Measurements from ENCODE around the gene GPR162. TPM values are rescaled to one million over a fixed set of nuclear protein-coding genes. Genes with fewer than 3 reads are reported as not detected.

Gene GPR162
- total RNA-seq, 3 donors from 2014 or later (not counting 1 experiment from before 2014, with no cell fraction given): 0.39 to 2.1 (median 0.68) TPM

DNA sequence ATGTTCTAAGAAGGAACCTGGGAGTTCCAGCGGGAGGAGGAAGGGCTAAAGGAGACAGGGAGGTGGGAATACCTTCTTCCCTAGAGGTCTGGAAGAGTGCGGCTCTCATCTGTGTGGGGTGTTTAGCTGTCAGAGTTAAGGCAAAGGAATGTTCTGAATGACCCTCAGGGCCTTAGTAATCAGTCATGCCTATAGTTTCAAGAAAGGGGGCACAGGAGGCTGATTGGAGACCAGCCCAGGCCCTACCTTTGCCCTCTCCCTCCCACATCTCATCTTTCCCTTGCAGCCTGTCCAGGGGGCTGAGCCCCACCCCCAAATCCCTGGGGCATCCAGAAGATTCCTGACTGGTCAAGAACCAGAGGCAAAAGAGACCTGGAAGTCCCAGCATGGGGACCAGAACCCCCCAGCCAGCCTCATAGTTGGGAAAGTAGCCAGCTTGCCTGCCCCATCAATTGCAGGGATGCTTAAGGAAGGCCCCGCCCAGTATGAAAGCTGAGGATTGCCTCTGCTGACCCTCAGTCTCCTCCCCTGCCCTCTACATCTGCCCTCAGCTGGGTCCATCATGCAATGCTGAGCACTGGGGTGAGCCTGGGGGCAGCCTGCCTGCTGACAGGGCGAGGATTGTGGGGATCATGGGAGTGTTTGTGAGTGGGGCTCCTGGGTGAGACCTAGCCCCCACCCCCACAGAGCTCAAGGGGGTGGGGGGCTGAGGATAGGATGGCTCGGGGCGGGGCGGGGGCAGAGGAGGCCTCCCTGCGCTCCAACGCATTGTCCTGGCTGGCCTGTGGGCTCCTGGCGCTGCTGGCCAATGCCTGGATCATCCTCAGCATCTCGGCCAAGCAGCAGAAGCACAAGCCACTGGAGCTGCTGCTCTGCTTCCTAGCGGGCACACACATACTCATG lies 1.8 kb downstream of the GPR162 start:
- Mint-ChIP-seq H3K27me3 (ENCODE audit: low read depth in 2 of 2) (peaks cover 50 to 62% of the 10 kb centered on the region in 2 donors), H3K4me1 (peaks cover 11 to 28% of the 10 kb centered on the region in 2 donors)
- 82% methylated on average over 12 of the region's 12 CpGs for WGBS (ENCODE audit: insufficient coverage)

DNA sequence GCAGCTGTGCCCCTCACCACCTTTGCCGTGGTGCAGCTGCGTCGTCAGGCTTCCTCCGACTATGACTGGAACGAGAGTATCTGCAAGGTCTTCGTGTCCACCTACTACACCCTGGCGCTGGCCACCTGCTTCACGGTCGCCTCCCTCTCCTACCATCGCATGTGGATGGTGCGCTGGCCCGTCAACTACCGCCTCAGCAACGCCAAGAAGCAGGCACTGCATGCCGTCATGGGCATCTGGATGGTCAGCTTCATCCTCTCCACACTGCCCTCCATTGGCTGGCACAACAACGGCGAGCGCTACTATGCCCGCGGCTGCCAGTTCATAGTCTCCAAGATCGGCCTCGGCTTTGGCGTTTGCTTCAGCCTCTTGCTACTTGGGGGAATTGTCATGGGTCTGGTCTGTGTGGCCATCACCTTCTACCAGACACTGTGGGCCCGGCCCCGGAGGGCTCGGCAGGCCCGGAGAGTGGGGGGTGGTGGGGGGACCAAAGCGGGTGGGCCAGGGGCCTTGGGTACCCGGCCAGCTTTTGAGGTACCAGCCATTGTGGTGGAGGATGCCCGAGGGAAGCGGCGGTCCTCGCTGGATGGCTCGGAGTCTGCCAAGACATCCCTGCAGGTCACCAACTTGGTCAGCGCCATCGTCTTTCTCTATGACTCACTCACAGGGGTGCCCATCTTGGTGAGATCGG lies 2.6 kb downstream of the GPR162 start:
- Histone ChIP-seq H3K36me3 (ENCODE audit: control insufficient read depth, insufficient read depth, low read length) (no peaks in the 10 kb centered on the region), H3K27ac (ENCODE audit: low read length) (no peak overlapping the region), H3K4me3 (ENCODE audit: low read length) (no peak overlapping the region), H3K9me3 (ENCODE audit: control insufficient read depth, insufficient read depth, low read length) (no peaks in the 10 kb centered on the region), H3K4me1 (ENCODE audit: control insufficient read depth, insufficient read depth, low read length) (peaks cover 26% of the 10 kb centered on the region), H3K27me3 (ENCODE audit: control insufficient read depth, insufficient read depth, low read length) (peaks cover 45% of the 10 kb centered on the region)
- DNase-seq (no peak), ATAC-seq (no peak)
- Mint-ChIP-seq H3K36me3 (no peaks in the 10 kb centered on the region), H3K27me3 (ENCODE audit: low read depth in 2 of 2) (peaks cover 50 to 67% of the 10 kb centered on the region in 2 donors), H3K4me1 (peaks cover 15 to 34% of the 10 kb centered on the region in 2 donors), H3K27ac (no peak overlapping the region), H3K9me3 (no peaks in the 10 kb centered on the region), H3K4me3 (no peak overlapping the region)
- TF ChIP-seq, protein P1, sequence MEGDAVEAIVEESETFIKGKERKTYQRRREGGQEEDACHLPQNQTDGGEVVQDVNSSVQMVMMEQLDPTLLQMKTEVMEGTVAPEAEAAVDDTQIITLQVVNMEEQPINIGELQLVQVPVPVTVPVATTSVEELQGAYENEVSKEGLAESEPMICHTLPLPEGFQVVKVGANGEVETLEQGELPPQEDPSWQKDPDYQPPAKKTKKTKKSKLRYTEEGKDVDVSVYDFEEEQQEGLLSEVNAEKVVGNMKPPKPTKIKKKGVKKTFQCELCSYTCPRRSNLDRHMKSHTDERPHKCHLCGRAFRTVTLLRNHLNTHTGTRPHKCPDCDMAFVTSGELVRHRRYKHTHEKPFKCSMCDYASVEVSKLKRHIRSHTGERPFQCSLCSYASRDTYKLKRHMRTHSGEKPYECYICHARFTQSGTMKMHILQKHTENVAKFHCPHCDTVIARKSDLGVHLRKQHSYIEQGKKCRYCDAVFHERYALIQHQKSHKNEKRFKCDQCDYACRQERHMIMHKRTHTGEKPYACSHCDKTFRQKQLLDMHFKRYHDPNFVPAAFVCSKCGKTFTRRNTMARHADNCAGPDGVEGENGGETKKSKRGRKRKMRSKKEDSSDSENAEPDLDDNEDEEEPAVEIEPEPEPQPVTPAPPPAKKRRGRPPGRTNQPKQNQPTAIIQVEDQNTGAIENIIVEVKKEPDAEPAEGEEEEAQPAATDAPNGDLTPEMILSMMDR (IDR thresholded peaks at IDR 0.05): no peak
- WGBS (ENCODE audit: insufficient coverage): 92% methylated on average over 37 of the region's 37 CpGs
- intact Hi-C loops (cut with micrococcal nuclease): no loop called here

More for the DNA sequence above, 1.8 kb downstream of the GPR162 start:
- ATAC-seq (no peak), DNase-seq (no peak)
- H3K9me3 ChIP-seq (ENCODE audit: control insufficient read depth, insufficient read depth, low read length): no peaks in the 10 kb centered on the region
- Mint-ChIP-seq H3K27ac (no peak overlapping the region), H3K9me3 (no peaks in the 10 kb centered on the region), H3K4me3 (no peak overlapping the region), H3K36me3 (no peaks in the 10 kb centered on the region)
- H3K36me3 ChIP-seq (ENCODE audit: control insufficient read depth, insufficient read depth, low read length): no peaks in the 10 kb centered on the region
- H3K27me3 ChIP-seq (ENCODE audit: control insufficient read depth, insufficient read depth, low read length): peaks cover 40% of the 10 kb centered on the region
- H3K4me3 ChIP-seq (ENCODE audit: low read length): no peak overlapping the region
- H3K27ac ChIP-seq (ENCODE audit: low read length): no peak overlapping the region
- intact Hi-C loops (cut with micrococcal nuclease): no loop called here
- TF ChIP-seq, protein P1 (IDR thresholded peaks at IDR 0.05): no peak
- peaks cover 20% of the 10 kb centered on the region for H3K4me1 ChIP-seq (ENCODE audit: control insufficient read depth, insufficient read depth, low read length)

- Mint-ChIP-seq H3K27ac (no peak overlapping the region), H3K9me3 (no peaks in the 10 kb centered on the region), H3K4me3 (no peak overlapping the region), H3K27me3 (ENCODE audit: low read depth in 2 of 2) (peaks cover 50 to 71% of the 10 kb centered on the region in 2 donors), H3K36me3 (no peaks in the 10 kb centered on the region), H3K4me1 (peaks cover 20 to 39% of the 10 kb centered on the region in 2 donors)
- DNase-seq (no peak), ATAC-seq (no peak)
- Histone ChIP-seq H3K27ac (ENCODE audit: low read length) (no peak overlapping the region), H3K27me3 (ENCODE audit: control insufficient read depth, insufficient read depth, low read length) (peaks cover 51% of the 10 kb centered on the region), H3K36me3 (ENCODE audit: control insufficient read depth, insufficient read depth, low read length) (no peaks in the 10 kb centered on the region), H3K4me1 (ENCODE audit: control insufficient read depth, insufficient read depth, low read length) (peaks cover 33% of the 10 kb centered on the region), H3K4me3 (ENCODE audit: low read length) (no peak overlapping the region), H3K9me3 (ENCODE audit: control insufficient read depth, insufficient read depth, low read length) (no peaks in the 10 kb centered on the region)
- 79% methylated on average over 11 of the region's 12 CpGs for WGBS (ENCODE audit: insufficient coverage)
- intact Hi-C loops (cut with micrococcal nuclease): loop anchor here (5.0 kb wide), 1 partner anchor 73 kb away; the partner anchor contains the start of gene MLF2
- TF ChIP-seq, protein P1 (IDR thresholded peaks at IDR 0.05): no peak
Observed at GRCh38 chr12:6824901-6825381, 3.3 kb downstream of the GPR162 start.
